Uterus (tissue), 2 donors: Measurements from ENCODE around the gene DPH7.
"Not testable (repeated sequence)": the region's sequence is repeated elsewhere in the genome, so short reads cannot be mapped to it uniquely, and the experiment has no call there.

Source experiments
- CTCF ChIP-seq, 4 experiments: fragments of 200-600 bp in 2 of 4; fragments of 450-650 bp in 2 of 4; sonication (generic) in 2 of 4; IDR thresholded peaks; one replicate each; pipeline ENCODE4 v1.5.1; 2016 to 2019; ENCODE audit warnings: antibody characterized with exemption in 4 of 4, mild to moderate bottlenecking in 2 of 4, moderate library complexity in 1 of 4
- POLR2A ChIP-seq, 2 donors: fragments of 450-650 bp; IDR thresholded peaks; one replicate each; pipeline ENCODE4 v1.6.1; 2016; ENCODE audit warnings: antibody characterized with exemption in 2 of 2, mild to moderate bottlenecking in 1 of 2, moderate library complexity in 1 of 2

- TF ChIP-seq POLR2A, CTCF (IDR thresholded peaks at IDR 0.05): not testable (repeated sequence)
Observed at GRCh38 chr9:137536594-137537131, 42.1 kb downstream of the DPH7 start.
